CD14-positive monocyte (primary cell): ENCODE measurements around the gene ZNF90. TPM values are rescaled to one million over a fixed set of nuclear protein-coding genes. Genes with fewer than 3 reads are reported as not detected.
"Not testable (repeated sequence)": the region's sequence is repeated elsewhere in the genome, so short reads cannot be mapped to it uniquely, and the experiment has no call there.

Experiments
- DNase-seq, 3 donors: peaks; one replicate each; pipeline ENCODE4 v3.0.0-alpha.2; 2011 to 2022
- H2AFZ ChIP-seq: 2 replicates; pipeline ENCODE4 v1.6.0; 2012; ENCODE audit warnings: mild to moderate bottlenecking, low read depth, low read length, inconsistent platforms; ENCODE audit not compliant: insufficient read depth, poor library complexity, severe bottlenecking
- H3K27ac ChIP-seq, 2 donors: 1 replicate in 1 of 2; 2 replicates in 1 of 2; pipeline ENCODE4 v1.5.1; 2012 to 2013; ENCODE audit warnings: low read length in 2 of 2, control low read depth in 1 of 2, inconsistent platforms in 1 of 2, low read depth in 1 of 2, mild to moderate bottlenecking in 1 of 2
- H3K27me3 ChIP-seq, 2 donors: one replicate each; pipeline versions ENCODE4 v1.6.0 to v1.6.1; 2011 to 2013; ENCODE audit warnings: low read length in 2 of 2; ENCODE audit not compliant: control insufficient read depth in 2 of 2, insufficient read depth in 2 of 2
- H3K36me3 ChIP-seq, 2 donors: replicated peaks in 1 of 2; 1 replicate in 1 of 2; 2 replicates in 1 of 2; pipeline versions ENCODE4 v1.5.1 to v1.6.1; 2012 to 2013; ENCODE audit warnings: low read length in 2 of 2, control low read depth in 1 of 2, inconsistent platforms in 1 of 2, mild to moderate bottlenecking in 1 of 2; ENCODE audit not compliant: insufficient read depth in 2 of 2, control insufficient read depth in 1 of 2
- H3K4me1 ChIP-seq, 2 donors: 1 replicate in 1 of 2; 2 replicates in 1 of 2; pipeline versions ENCODE4 v1.5.1 to v1.6.1; 2012 to 2013; ENCODE audit warnings: low read length in 2 of 2, control low read depth in 1 of 2, inconsistent platforms in 1 of 2, mild to moderate bottlenecking in 1 of 2, moderate library complexity in 1 of 2; ENCODE audit not compliant: insufficient read depth in 2 of 2, control insufficient read depth in 1 of 2
- H3K4me2 ChIP-seq: replicated peaks from 2 replicates; pipeline ENCODE3; 2012; ENCODE audit warnings: low read length, moderate library complexity, mild to moderate bottlenecking; ENCODE audit not compliant: poor library complexity, severe bottlenecking; ENCODE audit errors: extremely low read depth
- H3K4me3 ChIP-seq, 3 experiments: fragments of 200-600 bp in 1 of 3; sonication (generic) in 1 of 3; replicated peaks in 1 of 3; 1 replicate in 2 of 3; 2 replicates in 1 of 3; pipeline ENCODE4 v1.5.1; 2011 to 2013; ENCODE audit warnings: low read length in 3 of 3, mild to moderate bottlenecking in 3 of 3, control low read depth in 2 of 3, low read depth in 2 of 3, inconsistent platforms in 1 of 3, moderate library complexity in 1 of 3
- H3K79me2 ChIP-seq: 2 replicates; pipeline ENCODE4 v1.6.0; 2012; ENCODE audit warnings: mild to moderate bottlenecking, control low read depth, inconsistent platforms, low read length, moderate library complexity; ENCODE audit not compliant: insufficient read depth
- H3K9ac ChIP-seq: 2 replicates; pipeline ENCODE4 v1.6.0; 2017; ENCODE audit warnings: low read length, mild to moderate bottlenecking; ENCODE audit not compliant: insufficient read depth, poor library complexity, severe bottlenecking
- H3K9me3 ChIP-seq, 2 donors: replicated peaks in 1 of 2; 1 replicate in 1 of 2; 2 replicates in 1 of 2; pipeline versions ENCODE4 v1.5.1 to v1.6.1; 2012 to 2013; ENCODE audit warnings: low read length in 2 of 2, control low read depth in 1 of 2; ENCODE audit not compliant: control insufficient read depth in 1 of 2, insufficient read depth in 1 of 2
- H4K20me1 ChIP-seq: 2 replicates; pipeline ENCODE4 v1.6.0; 2012; ENCODE audit warnings: mild to moderate bottlenecking, low read length, control low read depth, moderate library complexity; ENCODE audit not compliant: insufficient read depth
- H3K27ac Mint-ChIP-seq, 7 donors: one replicate each; pipeline ENCODE4 v1.8.0; 2020; ENCODE audit warnings: mild to moderate bottlenecking in 7 of 7, mixed read lengths in 7 of 7, moderate library complexity in 6 of 7, inconsistent platforms in 2 of 7
- H3K27me3 Mint-ChIP-seq, 3 donors: one replicate each; pipeline ENCODE4 v1.8.0; 2021 to 2022; ENCODE audit warnings: low read depth in 3 of 3, mild to moderate bottlenecking in 3 of 3, mixed read lengths in 3 of 3, moderate library complexity in 3 of 3, inconsistent platforms in 1 of 3
- H3K36me3 Mint-ChIP-seq, 2 donors: one replicate each; pipeline ENCODE4 v1.8.0; 2020; ENCODE audit warnings: mixed read lengths in 2 of 2, inconsistent platforms in 1 of 2, mild to moderate bottlenecking in 1 of 2
- H3K4me1 Mint-ChIP-seq: one replicate; pipeline ENCODE4 v1.8.0; 2020; ENCODE audit warnings: mild to moderate bottlenecking, mixed read lengths
- H3K4me3 Mint-ChIP-seq, 2 donors: one replicate each; pipeline ENCODE4 v1.8.0; 2020; ENCODE audit warnings: mild to moderate bottlenecking in 2 of 2, mixed read lengths in 2 of 2, moderate library complexity in 1 of 2
- H3K9me3 Mint-ChIP-seq, 7 donors: one replicate each; pipeline ENCODE4 v1.8.0; 2020 to 2022; ENCODE audit warnings: mixed read lengths in 7 of 7, mild to moderate bottlenecking in 6 of 7, moderate library complexity in 6 of 7, inconsistent platforms in 2 of 7
- WGBS: methylation state at CpG from one replicate; pipeline ENCODE4 v1.1.5; 2013; ENCODE audit warnings: missing lambda C conversion rate; ENCODE audit not compliant: insufficient coverage; 5-methylcytosine and 5-hydroxymethylcytosine counted together
- intact Hi-C, 2 donors: fragments of 100-400 bp; cut with micrococcal nuclease; formaldehyde crosslinking; loops; one replicate each; pipeline versions ENCODE4 v1.15.0 to v1.15.1; 2023
- polyA plus RNA-seq, 3 donors: library from polyadenylated mRNA; depleted of rRNA in 1 of 3; unstranded in 2 of 3; stranded (reverse) in 1 of 3; fragments of 300-500 nt in 2 of 3; fragments of >200 nt in 1 of 3; fragmentation: Illumina TruSeq in 2 of 3; gene quantifications; 1 replicate in 2 of 3; 2 replicates in 1 of 3; pipeline ENCODE4 v1.2.3, GENCODE V29; 2012 to 2021
- TF ChIP-seq, protein P1 (sequence below): fragments of 200-600 bp; IDR thresholded peaks from one replicate; pipeline ENCODE4 v1.8.0; 2022; ENCODE audit warnings: antibody characterized with exemption, mild to moderate bottlenecking

Gene ZNF90
- polyA plus RNA-seq, 3 donors, result 0.59 TPM; not detected in 2

DNA sequence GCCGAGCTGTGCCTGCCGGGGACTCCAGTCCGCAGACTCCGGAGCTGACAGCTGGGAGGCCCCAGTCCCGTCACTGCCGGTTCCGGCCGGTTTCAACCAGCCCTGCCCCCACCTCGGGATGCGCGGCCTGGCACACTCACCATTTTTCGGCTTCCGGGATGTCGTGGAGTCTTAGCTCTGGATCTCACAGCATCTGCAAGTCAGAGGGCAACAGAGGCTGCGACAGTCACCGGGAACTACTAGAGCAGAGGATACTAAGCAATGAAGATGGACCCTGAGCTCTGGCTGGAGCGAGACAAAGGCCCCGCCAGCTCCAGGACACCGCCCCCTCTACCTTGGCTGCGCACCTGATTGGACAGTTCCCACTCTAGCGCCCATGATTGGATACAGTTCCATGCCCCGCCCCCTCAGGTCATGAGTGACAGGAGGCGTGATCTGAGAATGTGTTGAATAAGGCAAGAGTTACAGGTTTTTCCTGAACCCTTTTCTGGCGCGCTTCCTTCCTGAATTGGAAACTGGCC lies 38.5 kb upstream of the ZNF90 start, which contains the start of gene ZNF682:
Gene ZNF682 (minus strand): TSS at position 303 of the 521 bp plus-strand sequence. CDS start 160 bp downstream, at position 143.
- H3K4me3 ChIP-seq, result peak within 1 kb of the TSS; percentile 65 to 88 (median 86)
- H3K27me3 ChIP-seq, result no peaks in the 10 kb centered on the region
- peaks cover 4 to 8% of the 10 kb centered on the region in 2 donors for H3K4me1 ChIP-seq
- H4K20me1 ChIP-seq, result no peaks in the 10 kb centered on the region
- H3K36me3 ChIP-seq, result no peaks in the 10 kb centered on the region
- H3K9ac ChIP-seq, result peak within 1 kb of the TSS; percentile 76
- Mint-ChIP-seq H3K27me3 (peaks cover 1 to 5% (median 1%) of the 10 kb centered on the region in 3 donors), H3K27ac (peak within 1 kb of the TSS in 3 of 7 donors; percentile 63 to 76 (median 68)), H3K36me3 (no peaks in the 10 kb centered on the region), H3K4me1 (peaks cover 12% of the 10 kb centered on the region), H3K9me3 (peaks cover 15 to 65% (median 53%) of the 10 kb centered on the region in 7 donors), H3K4me3 (peak within 1 kb of the TSS; percentile 88 to 96)
- peak within 1 kb of the TSS; percentile 86 for H2AFZ ChIP-seq
- H3K9me3 ChIP-seq, result peaks cover 18 to 48% of the 10 kb centered on the region in 2 donors
- no peaks in the 10 kb centered on the region for H3K79me2 ChIP-seq
- peak; percentile 71 to 77 (median 74) for DNase-seq
- WGBS, result under 1% methylated on average over 21 of the region's 25 CpGs
- H3K27ac ChIP-seq, result peak within 1 kb of the TSS; percentile 5 to 73
- TF ChIP-seq, protein P1, sequence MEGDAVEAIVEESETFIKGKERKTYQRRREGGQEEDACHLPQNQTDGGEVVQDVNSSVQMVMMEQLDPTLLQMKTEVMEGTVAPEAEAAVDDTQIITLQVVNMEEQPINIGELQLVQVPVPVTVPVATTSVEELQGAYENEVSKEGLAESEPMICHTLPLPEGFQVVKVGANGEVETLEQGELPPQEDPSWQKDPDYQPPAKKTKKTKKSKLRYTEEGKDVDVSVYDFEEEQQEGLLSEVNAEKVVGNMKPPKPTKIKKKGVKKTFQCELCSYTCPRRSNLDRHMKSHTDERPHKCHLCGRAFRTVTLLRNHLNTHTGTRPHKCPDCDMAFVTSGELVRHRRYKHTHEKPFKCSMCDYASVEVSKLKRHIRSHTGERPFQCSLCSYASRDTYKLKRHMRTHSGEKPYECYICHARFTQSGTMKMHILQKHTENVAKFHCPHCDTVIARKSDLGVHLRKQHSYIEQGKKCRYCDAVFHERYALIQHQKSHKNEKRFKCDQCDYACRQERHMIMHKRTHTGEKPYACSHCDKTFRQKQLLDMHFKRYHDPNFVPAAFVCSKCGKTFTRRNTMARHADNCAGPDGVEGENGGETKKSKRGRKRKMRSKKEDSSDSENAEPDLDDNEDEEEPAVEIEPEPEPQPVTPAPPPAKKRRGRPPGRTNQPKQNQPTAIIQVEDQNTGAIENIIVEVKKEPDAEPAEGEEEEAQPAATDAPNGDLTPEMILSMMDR, result no peak
- peak within 1 kb of the TSS; percentile 87 for H3K4me2 ChIP-seq
- intact Hi-C loops, result no loop called here

DNA sequence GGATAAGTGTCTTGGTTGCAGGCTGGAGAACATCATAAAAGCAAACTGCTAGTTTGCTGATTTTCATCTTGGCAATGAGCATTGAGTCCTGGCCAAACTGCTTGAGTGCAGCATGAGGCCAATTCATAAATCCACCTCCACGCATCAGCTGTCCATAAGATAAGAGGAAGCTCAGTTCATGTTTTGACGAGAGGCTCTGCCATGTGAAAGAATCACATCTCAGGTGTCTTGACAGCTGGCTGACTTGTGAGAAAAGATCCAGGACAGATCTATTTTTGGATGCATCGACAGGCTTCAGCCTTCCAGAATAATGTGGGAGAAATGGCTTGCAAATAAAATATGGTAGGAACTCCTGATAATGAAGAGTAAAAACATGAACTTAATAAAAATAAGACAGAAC lies 33.1 kb upstream of the ZNF90 start:
- intact Hi-C loops, result no loop called here
- H3K4me2 ChIP-seq, result no peak overlapping the region

DNA sequence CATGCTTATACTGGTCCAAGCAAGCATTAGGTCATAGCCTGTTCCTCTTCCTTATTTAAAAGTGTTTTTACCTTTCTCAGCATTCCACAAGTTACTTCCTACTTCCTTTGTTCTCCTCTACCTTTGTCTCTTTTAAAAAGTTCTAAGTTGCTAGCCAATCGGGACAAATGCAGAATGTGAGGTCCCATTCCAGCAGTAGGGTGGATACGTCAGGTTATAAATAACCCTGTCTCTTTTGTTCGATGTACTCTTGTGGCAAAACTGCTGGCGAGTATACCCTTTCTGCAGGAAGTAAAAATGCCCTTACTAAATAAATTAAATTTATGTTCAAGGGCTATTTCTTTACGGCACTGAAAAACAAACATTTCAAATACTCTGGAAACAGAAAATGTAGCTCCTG lies 32.1 kb upstream of the ZNF90 start:
- intact Hi-C loops, DNase-seq, H2AFZ ChIP-seq, H3K27me3 ChIP-seq, H3K27ac ChIP-seq, H3K79me2 ChIP-seq, H3K9ac ChIP-seq, H4K20me1 ChIP-seq, H3K27me3 Mint-ChIP-seq, H3K4me2 ChIP-seq, H3K4me3 Mint-ChIP-seq, H3K4me1 ChIP-seq, H3K27ac Mint-ChIP-seq, H3K4me1 Mint-ChIP-seq, H3K36me3 Mint-ChIP-seq, H3K4me3 ChIP-seq, H3K36me3 ChIP-seq: not testable (repeated sequence)
- no CpG with 5 or more reads among the region's 5 CpGs for WGBS
- H3K9me3 ChIP-seq, result peaks cover 37 to 47% of the 10 kb centered on the region in 2 donors
- H3K9me3 Mint-ChIP-seq, result peaks cover 16 to 71% (median 46%) of the 10 kb centered on the region in 7 donors

More for the DNA sequence above, 33.1 kb upstream of the ZNF90 start:
- TF ChIP-seq, protein P1, result no peak
- H4K20me1 ChIP-seq, result no peaks in the 10 kb centered on the region
- no peak overlapping the region for H3K9ac ChIP-seq
- no peak overlapping the region for H3K4me3 ChIP-seq
- Mint-ChIP-seq H3K36me3 (no peaks in the 10 kb centered on the region), H3K9me3 (peaks cover 13 to 72% (median 50%) of the 10 kb centered on the region in 7 donors), H3K4me3 (no peak overlapping the region), H3K27me3 (peaks cover 0 to 5% (median 1%) of the 10 kb centered on the region in 3 donors), H3K4me1 (no peaks in the 10 kb centered on the region), H3K27ac (no peak overlapping the region)
- no peaks in the 10 kb centered on the region for H3K27me3 ChIP-seq
- H3K79me2 ChIP-seq, result no peaks in the 10 kb centered on the region
- H3K4me1 ChIP-seq, result no peaks in the 10 kb centered on the region
- peaks cover 44 to 46% of the 10 kb centered on the region in 2 donors for H3K9me3 ChIP-seq
- WGBS, result no CpG with 5 or more reads among the region's 3 CpGs
- H2AFZ ChIP-seq, result no peak overlapping the region
- DNase-seq, result no peak
- no peak overlapping the region for H3K27ac ChIP-seq
- no peaks in the 10 kb centered on the region for H3K36me3 ChIP-seq
